ENCODE results near the gene RNF13. TPM values are rescaled to one million over a fixed set of nuclear protein-coding genes. Genes with fewer than 3 reads are reported as not detected.

Gene RNF13
- total RNA-seq, 3 donors from 2014 or later, result 95.0 to 142 (median 114) TPM

DNA sequence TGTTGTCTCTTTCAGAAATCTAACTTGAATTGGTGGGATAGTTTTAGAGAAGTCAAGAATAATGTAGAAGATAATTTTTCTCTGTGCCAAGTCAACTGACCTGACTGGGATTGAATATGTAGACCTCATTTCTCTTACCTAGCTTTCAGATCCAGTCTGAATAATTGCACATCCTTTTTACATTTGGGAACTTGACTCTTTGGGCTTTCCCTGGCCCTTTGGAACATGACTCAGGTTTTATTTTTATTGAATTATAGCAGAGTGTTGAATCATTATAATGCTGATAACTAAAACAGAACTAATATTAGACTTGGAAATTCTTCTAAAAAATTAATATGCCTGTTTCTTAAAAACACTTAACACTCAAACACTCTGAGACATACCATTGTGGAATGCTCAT lies 81.2 kb downstream of the RNF13 start:
- H3K27ac ChIP-seq, result no peak overlapping the region
- H3K4me1 ChIP-seq, result no peaks in the 10 kb centered on the region
- H3K36me3 ChIP-seq, result no peaks in the 10 kb centered on the region
- H3K27me3 ChIP-seq, result no peaks in the 10 kb centered on the region
- DNase-seq (ENCODE audit: low spot score in 2 of 2), result no peak
- no peak overlapping the region for H3K4me3 ChIP-seq
- no peaks in the 10 kb centered on the region for H3K9me3 ChIP-seq
- TF ChIP-seq POLR2AphosphoS5 (IDR thresholded peaks at IDR 0.05) (no peak), POLR2A (IDR thresholded peaks at IDR 0.05) (no peak)
- TF ChIP-seq, protein P1, sequence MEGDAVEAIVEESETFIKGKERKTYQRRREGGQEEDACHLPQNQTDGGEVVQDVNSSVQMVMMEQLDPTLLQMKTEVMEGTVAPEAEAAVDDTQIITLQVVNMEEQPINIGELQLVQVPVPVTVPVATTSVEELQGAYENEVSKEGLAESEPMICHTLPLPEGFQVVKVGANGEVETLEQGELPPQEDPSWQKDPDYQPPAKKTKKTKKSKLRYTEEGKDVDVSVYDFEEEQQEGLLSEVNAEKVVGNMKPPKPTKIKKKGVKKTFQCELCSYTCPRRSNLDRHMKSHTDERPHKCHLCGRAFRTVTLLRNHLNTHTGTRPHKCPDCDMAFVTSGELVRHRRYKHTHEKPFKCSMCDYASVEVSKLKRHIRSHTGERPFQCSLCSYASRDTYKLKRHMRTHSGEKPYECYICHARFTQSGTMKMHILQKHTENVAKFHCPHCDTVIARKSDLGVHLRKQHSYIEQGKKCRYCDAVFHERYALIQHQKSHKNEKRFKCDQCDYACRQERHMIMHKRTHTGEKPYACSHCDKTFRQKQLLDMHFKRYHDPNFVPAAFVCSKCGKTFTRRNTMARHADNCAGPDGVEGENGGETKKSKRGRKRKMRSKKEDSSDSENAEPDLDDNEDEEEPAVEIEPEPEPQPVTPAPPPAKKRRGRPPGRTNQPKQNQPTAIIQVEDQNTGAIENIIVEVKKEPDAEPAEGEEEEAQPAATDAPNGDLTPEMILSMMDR (IDR thresholded peaks at IDR 0.05), result no peak
- intact Hi-C loops (cut with DNase I; ENCODE audit: low total_unique reads), result no loop called here

DNA sequence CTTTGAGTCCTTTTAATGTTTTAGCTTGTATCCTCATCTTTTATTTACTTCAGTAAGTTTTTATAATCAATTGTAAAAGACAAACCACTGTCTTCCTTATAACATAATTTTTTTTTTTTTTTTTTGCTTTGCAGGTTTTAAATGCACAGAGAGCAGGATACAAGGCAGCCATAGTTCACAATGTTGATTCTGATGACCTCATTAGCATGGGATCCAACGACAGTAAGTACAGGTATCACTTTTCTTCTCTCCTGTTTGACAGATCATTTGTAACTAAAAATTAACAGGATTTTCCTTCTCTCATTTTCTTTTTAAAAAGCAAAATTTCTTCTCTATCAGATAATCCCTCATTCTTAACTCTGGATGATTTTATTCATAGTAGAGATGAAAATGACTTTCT lies 82.3 kb downstream of the RNF13 start:
- Histone ChIP-seq H3K27ac (no peak overlapping the region), H3K36me3 (no peaks in the 10 kb centered on the region), H3K9me3 (no peaks in the 10 kb centered on the region), H3K27me3 (no peaks in the 10 kb centered on the region), H3K4me1 (no peaks in the 10 kb centered on the region), H3K4me3 (no peak overlapping the region)
- intact Hi-C loops (cut with DNase I; ENCODE audit: low total_unique reads), result no loop called here
- DNase-seq (ENCODE audit: low spot score in 2 of 2), result no peak
- TF ChIP-seq POLR2AphosphoS5 (IDR thresholded peaks at IDR 0.05) (no peak), POLR2A (IDR thresholded peaks at IDR 0.05) (no peak)
- TF ChIP-seq, protein P1 (IDR thresholded peaks at IDR 0.05), result no peak

DNA sequence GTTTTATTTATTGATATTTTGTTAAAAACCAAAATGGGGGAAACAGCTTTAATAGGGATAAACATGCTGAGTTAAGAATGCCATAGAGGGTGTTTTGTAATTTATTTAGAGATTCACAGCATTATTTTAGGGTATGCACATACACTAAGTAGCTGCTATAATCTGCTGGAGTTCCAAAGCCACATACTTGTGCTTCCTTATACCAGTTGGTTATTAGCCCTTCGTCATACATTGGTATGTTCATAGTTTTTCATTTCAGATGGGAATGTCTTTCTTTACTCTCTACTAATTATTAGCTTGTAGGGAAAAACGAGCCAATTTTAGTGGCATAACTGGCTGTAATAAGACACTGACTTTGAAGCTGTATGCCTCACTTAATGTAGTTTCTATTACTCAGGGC lies 82.8 kb downstream of the RNF13 start:
- H3K27me3 ChIP-seq, result no peaks in the 10 kb centered on the region
- no peak for DNase-seq (ENCODE audit: low spot score in 2 of 2)
- no peaks in the 10 kb centered on the region for H3K36me3 ChIP-seq
- H3K4me1 ChIP-seq, result no peaks in the 10 kb centered on the region
- TF ChIP-seq POLR2A (IDR thresholded peaks at IDR 0.05) (no peak), POLR2AphosphoS5 (IDR thresholded peaks at IDR 0.05) (no peak)
- TF ChIP-seq, protein P1 (IDR thresholded peaks at IDR 0.05), result no peak
- no peaks in the 10 kb centered on the region for H3K9me3 ChIP-seq
- H3K4me3 ChIP-seq, result no peak overlapping the region
- no peak overlapping the region for H3K27ac ChIP-seq
- intact Hi-C loops (cut with DNase I; ENCODE audit: low total_unique reads), result no loop called here

DNA sequence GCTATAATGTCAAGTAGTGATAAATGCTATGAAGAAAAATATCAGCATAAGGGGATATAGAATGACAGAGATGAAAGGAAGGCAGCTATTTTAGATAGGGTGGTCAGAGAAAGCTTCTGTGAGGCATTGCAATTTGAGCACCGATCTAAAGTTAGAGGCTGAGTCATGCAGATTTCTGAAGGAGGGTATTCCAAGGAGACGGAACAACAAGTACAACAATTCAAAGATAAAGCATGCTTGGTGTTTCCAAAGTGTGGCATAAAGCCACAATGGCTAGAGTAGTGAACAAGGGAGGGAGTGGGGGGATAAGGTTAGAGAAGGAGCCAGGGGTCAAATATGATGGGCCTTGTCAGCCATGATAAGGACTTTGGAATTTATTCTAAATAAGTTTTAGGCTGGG lies 85.8 kb downstream of the RNF13 start:
- peaks cover 7% of the 10 kb centered on the region for H3K36me3 ChIP-seq
- H3K9me3 ChIP-seq, result no peaks in the 10 kb centered on the region
- H3K27ac ChIP-seq, result no peak overlapping the region
- intact Hi-C loops (cut with DNase I; ENCODE audit: low total_unique reads), result no loop called here
- H3K4me3 ChIP-seq, result no peak overlapping the region
- DNase-seq (ENCODE audit: low spot score in 2 of 2), result no peak
- H3K4me1 ChIP-seq, result no peaks in the 10 kb centered on the region
- no peaks in the 10 kb centered on the region for H3K27me3 ChIP-seq
- TF ChIP-seq POLR2AphosphoS5 (IDR thresholded peaks at IDR 0.05) (no peak), POLR2A (IDR thresholded peaks at IDR 0.05) (no peak)
- TF ChIP-seq, protein P1 (IDR thresholded peaks at IDR 0.05), result no peak

DNA sequence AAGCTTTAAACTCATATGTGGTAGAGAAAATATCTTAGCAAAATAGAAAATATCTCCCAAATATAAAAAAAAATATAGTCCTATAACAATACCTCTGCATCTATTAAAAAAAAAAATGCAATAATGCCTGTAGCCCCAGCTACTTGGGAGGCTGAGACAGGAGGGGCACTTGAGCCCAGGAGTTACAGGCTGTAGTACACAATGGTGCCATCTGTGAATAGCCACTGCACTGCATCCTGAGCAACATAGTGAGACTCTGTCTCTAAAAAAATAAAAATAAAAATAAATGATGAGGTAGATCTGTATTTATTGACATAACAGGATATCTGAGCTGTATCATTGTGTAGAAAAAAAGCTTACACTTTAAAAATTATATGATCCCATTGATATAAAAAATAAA lies 87.3 kb downstream of the RNF13 start:
- Histone ChIP-seq H3K36me3 (peaks cover 7% of the 10 kb centered on the region), H3K4me3 (no peak overlapping the region), H3K27me3 (no peaks in the 10 kb centered on the region), H3K27ac (no peak overlapping the region), H3K4me1 (no peaks in the 10 kb centered on the region), H3K9me3 (no peaks in the 10 kb centered on the region)
- intact Hi-C loops (cut with DNase I; ENCODE audit: low total_unique reads), result no loop called here
- no peak for DNase-seq (ENCODE audit: low spot score in 2 of 2)
- TF ChIP-seq POLR2A (IDR thresholded peaks at IDR 0.05) (no peak), POLR2AphosphoS5 (IDR thresholded peaks at IDR 0.05) (no peak)
- TF ChIP-seq, protein P1 (IDR thresholded peaks at IDR 0.05), result no peak

Measured in breast epithelium (tissue), 4 donors.